ENCODE results near the gene ITGB1.

DNA sequence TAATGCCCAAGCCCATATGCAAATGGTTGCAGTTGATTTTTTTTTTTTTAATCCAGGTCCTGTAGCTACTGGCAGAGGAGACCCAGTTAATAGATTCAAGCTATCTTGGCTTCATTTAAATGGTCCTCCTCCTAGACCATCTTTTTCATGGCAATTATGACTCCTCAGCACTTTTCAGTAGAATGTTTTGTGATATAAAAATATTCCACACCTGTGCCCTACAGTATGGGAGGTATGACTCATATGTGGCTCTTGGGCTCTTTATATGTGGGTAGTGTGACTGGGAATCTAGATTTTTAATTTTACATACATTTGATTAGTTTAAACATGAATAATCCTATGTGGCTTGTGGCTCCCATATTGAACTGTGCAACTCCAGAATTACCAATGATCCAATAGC, 80.1 kb downstream of the ITGB1 start:
- no peak for TF ChIP-seq SPI1 (IDR thresholded peaks at IDR 0.05; ENCODE audit: low read depth, low read length)
- no peak for TF ChIP-seq POLR2A (IDR thresholded peaks at IDR 0.05; ENCODE audit: low read depth, low read length)
- no peak for TF ChIP-seq POLR2AphosphoS5 (IDR thresholded peaks at IDR 0.05; ENCODE audit: low read depth, low read length)
- no peak for TF ChIP-seq TAF1 (IDR thresholded peaks at IDR 0.05; ENCODE audit: low read depth, low read length)
- no peak for TF ChIP-seq PAX5 (IDR thresholded peaks at IDR 0.05; ENCODE audit: insufficient read depth, low read length, severe bottlenecking)
